GM13976 (cell line): ENCODE measurements around the gene GUCY1A1.

ENCODE experiments used
- DNase-seq: peaks from one replicate; pipeline ENCODE4 v3.0.0; 2012; ENCODE audit warnings: low spot score
- CTCF ChIP-seq: IDR thresholded peaks from 2 replicates; pipeline ENCODE4 v1.5.1; 2012; ENCODE audit warnings: borderline replicate concordance, mild to moderate bottlenecking; ENCODE audit not compliant: insufficient read depth; ENCODE audit errors: extremely low read depth, missing control alignments, control extremely low read depth
- in situ Hi-C: fragments of 300-500 bp; cut with MboI; formaldehyde crosslinking; loops from one replicate; pipeline ENCODE4 v1.12.0; 2022; ENCODE audit warnings: low sequenced_read_pairs, mixed read lengths, inconsistent platforms; ENCODE audit not compliant: unreplicated experiment

GUCY1A1 gene

GRCh38 chr4:155707251-155707650 lies 40.6 kb downstream of the GUCY1A1 start:
- DNase-seq, result no peak
- TF ChIP-seq CTCF, result no peak
- in situ Hi-C loops, result no loop called here

- in situ Hi-C loops, result no loop called here
- TF ChIP-seq CTCF, result no peak
- no peak for DNase-seq
These were observed 42.1 kb downstream of the GUCY1A1 start for GRCh38 chr4:155708782-155709181.

- TF ChIP-seq CTCF, result no peak
- no peak for DNase-seq
- in situ Hi-C loops, result no loop called here
These were observed 43.3 kb downstream of the GUCY1A1 start for GRCh38 chr4:155709918-155710317.

GRCh38 chr4:155711556-155711955 lies 44.9 kb downstream of the GUCY1A1 start:
- DNase-seq, result no peak

GRCh38 chr4:155712846-155713245 lies 46.2 kb downstream of the GUCY1A1 start:
- in situ Hi-C loops, result no loop called here
- no peak for DNase-seq
- TF ChIP-seq CTCF, result no peak

More at GRCh38 chr4:155711556-155711955, 44.9 kb downstream of the GUCY1A1 start:
- in situ Hi-C loops, result no loop called here
- TF ChIP-seq CTCF, result no peak

- in situ Hi-C loops, result no loop called here
- TF ChIP-seq CTCF, result no peak
These were observed 47.3 kb downstream of the GUCY1A1 start for GRCh38 chr4:155713911-155714310.

GRCh38 chr4:155722336-155722735 lies 55.7 kb downstream of the GUCY1A1 start:
- DNase-seq, result no peak
- TF ChIP-seq CTCF, result no peak
- in situ Hi-C loops, result no loop called here

More at GRCh38 chr4:155713911-155714310, 47.3 kb downstream of the GUCY1A1 start:
- DNase-seq, result no peak
